IMR-90 (cell line): ENCODE data around the gene SRD5A3. TPM values are rescaled to one million over a fixed set of nuclear protein-coding genes. Genes with fewer than 3 reads are reported as not detected.
A peak's percentile ranks its signal among the peaks of the same experiment; 100 is the strongest.

Experiments
- ATAC-seq: fragments of 200-7000 bp; cut with Tn5 transposase; 2 replicates; pipeline ENCODE4 v1.9.1; 2020; ENCODE audit warnings: low read depth, mild to moderate bottlenecking, moderate library complexity
- BruUV-seq: library from RNA; stranded (reverse); fragments of 400-500 nt; replicated peaks from 2 replicates; lab custom pipeline; 2021; lab: Mats Ljungman, UMichigan
- CTCF ChIA-PET: fragments of 300-600 bp; formaldehyde crosslinking; extraction: SDS; loops from one replicate; lab custom pipeline; 2021; ENCODE audit warnings: antibody characterized with exemption; lab: Yijun Ruan, JAX
- POLR2A ChIA-PET: fragments of 300-600 bp; sonication (Branson Sonifier 250); formaldehyde crosslinking; loops from one replicate; lab custom pipeline; 2022; ENCODE audit warnings: antibody characterized with exemption; ENCODE audit not compliant: unreplicated experiment; lab: Charles Lee
- DNase-seq: peaks from one replicate; pipeline ENCODE4 v3.0.0; 2013
- H2AFZ ChIP-seq: replicated peaks from 2 replicates; pipeline ENCODE3; 2013; ENCODE audit warnings: low read length, mild to moderate bottlenecking; ENCODE audit not compliant: poor library complexity
- H2AK5ac ChIP-seq: 2 replicates; pipeline ENCODE4 v1.6.1; 2013; ENCODE audit warnings: low read depth, low read length, inconsistent platforms
- H2AK9ac ChIP-seq: replicated peaks from 2 replicates; pipeline ENCODE3; 2013; ENCODE audit warnings: mild to moderate bottlenecking, low read depth, low read length, moderate library complexity; ENCODE audit not compliant: poor library complexity
- H2BK120ac ChIP-seq: 2 replicates; pipeline ENCODE4 v1.6.1; 2013; ENCODE audit warnings: low read depth, low read length, inconsistent platforms
- H2BK15ac ChIP-seq: 3 replicates; pipeline ENCODE4 v1.6.1; 2013; ENCODE audit warnings: low read depth, low read length, inconsistent platforms
- H2BK20ac ChIP-seq: 2 replicates; pipeline ENCODE4 v1.6.1; 2013; ENCODE audit warnings: low read depth, mild to moderate bottlenecking, inconsistent platforms, low read length, moderate library complexity
- H2BK5ac ChIP-seq: 2 replicates; pipeline ENCODE4 v1.6.1; 2013; ENCODE audit warnings: mild to moderate bottlenecking, low read depth, low read length, inconsistent platforms; ENCODE audit not compliant: poor library complexity, severe bottlenecking
- H3K14ac ChIP-seq: replicated peaks from 2 replicates; pipeline ENCODE4 v1.6.1; 2013; ENCODE audit warnings: low read depth, low read length, inconsistent platforms
- H3K18ac ChIP-seq: 2 replicates; pipeline ENCODE4 v1.6.1; 2013; ENCODE audit warnings: low read depth, low read length, control low read depth
- H3K23ac ChIP-seq: 2 replicates; pipeline ENCODE4 v1.6.1; 2013; ENCODE audit warnings: low read depth, low read length, inconsistent platforms
- H3K27ac ChIP-seq: 2 replicates; pipeline ENCODE4 v1.5.1; 2013; ENCODE audit warnings: mild to moderate bottlenecking, control low read depth, low read length; ENCODE audit not compliant: insufficient read depth
- H3K27me3 ChIP-seq: 2 replicates; pipeline ENCODE4 v1.6.1; 2013; ENCODE audit warnings: low read length; ENCODE audit not compliant: control insufficient read depth, insufficient read depth
- H3K36me3 ChIP-seq: 2 replicates; pipeline ENCODE4 v1.6.1; 2013; ENCODE audit warnings: low read length, mixed read lengths; ENCODE audit not compliant: control insufficient read depth, insufficient read depth
- H3K4ac ChIP-seq: 2 replicates; pipeline ENCODE4 v1.6.1; 2013; ENCODE audit warnings: low read depth, low read length, inconsistent platforms
- H3K4me1 ChIP-seq: 2 replicates; pipeline ENCODE4 v1.6.1; 2013; ENCODE audit warnings: low read length, mixed read lengths; ENCODE audit not compliant: control insufficient read depth, insufficient read depth
- H3K4me2 ChIP-seq: 2 replicates; pipeline ENCODE4 v1.6.1; 2013; ENCODE audit warnings: low read depth, mild to moderate bottlenecking, control low read depth, low read length, moderate library complexity
- H3K4me3 ChIP-seq: 2 replicates; pipeline ENCODE4 v1.5.1; 2013; ENCODE audit warnings: low read depth, mild to moderate bottlenecking, control low read depth, low read length, moderate library complexity; ENCODE audit not compliant: insufficient read depth
- H3K56ac ChIP-seq: 2 replicates; pipeline ENCODE4 v1.6.1; 2013; ENCODE audit warnings: low read length, inconsistent platforms; ENCODE audit not compliant: insufficient read depth; ENCODE audit errors: extremely low read depth
- H3K79me1 ChIP-seq, 2 experiments: 2 replicates each; pipeline ENCODE4 v1.6.1; 2013; ENCODE audit warnings: low read length in 2 of 2, inconsistent platforms in 1 of 2, low read depth in 1 of 2
- H3K9ac ChIP-seq: 2 replicates; pipeline ENCODE4 v1.6.1; 2013; ENCODE audit warnings: low read depth, low read length, control low read depth
- H3K9me1 ChIP-seq: 2 replicates; pipeline ENCODE4 v1.6.1; 2013; ENCODE audit warnings: low read length, inconsistent platforms; ENCODE audit not compliant: insufficient read depth
- H3K9me3 ChIP-seq: 2 replicates; pipeline ENCODE4 v1.6.1; 2013; ENCODE audit warnings: low read length; ENCODE audit not compliant: control insufficient read depth, insufficient read depth
- H4K20me1 ChIP-seq: 2 replicates; pipeline ENCODE4 v1.6.1; 2013; ENCODE audit warnings: low read length, inconsistent platforms; ENCODE audit not compliant: insufficient read depth
- H4K5ac ChIP-seq: 2 replicates; pipeline ENCODE4 v1.6.1; 2013; ENCODE audit warnings: mild to moderate bottlenecking, low read depth, low read length, control low read depth
- H4K8ac ChIP-seq, 2 experiments: 2 replicates each; pipeline ENCODE4 v1.6.1; 2013; ENCODE audit warnings: low read depth in 2 of 2, low read length in 2 of 2, control low read depth in 1 of 2, inconsistent platforms in 1 of 2
- H4K91ac ChIP-seq: 2 replicates; pipeline ENCODE4 v1.6.1; 2013; ENCODE audit warnings: low read depth, low read length, inconsistent platforms; ENCODE audit not compliant: insufficient read depth
- CEBPB ChIP-seq: IDR thresholded peaks from 2 replicates; pipeline ENCODE4 v1.6.1; 2012; ENCODE audit warnings: low read depth, low read length, improper control_type of control experiment
- SMC3 ChIP-seq: fragments of 150-350 bp; IDR thresholded peaks from 2 replicates; pipeline ENCODE4 v1.6.1; 2016; ENCODE audit warnings: low read depth, mild to moderate bottlenecking, antibody characterized with exemption, low read length, moderate library complexity
- WGBS, 2 experiments: methylation state at CpG; one replicate each; pipeline versions ENCODE4 v1.1.5 to v1.1.7; 2013; ENCODE audit warnings: missing lambda C conversion rate in 2 of 2; ENCODE audit not compliant: insufficient read length in 1 of 2; ENCODE audit errors: extremely low coverage in 2 of 2; 5-methylcytosine and 5-hydroxymethylcytosine counted together
- dilution Hi-C: fragments of 300-500 bp; cut with HindIII; formaldehyde crosslinking; loops from one replicate; pipeline ENCODE4 v1.14.3; 2018; ENCODE audit warnings: low sequenced_read_pairs; ENCODE audit not compliant: unreplicated experiment
- in situ Hi-C: fragments of 300-500 bp; cut with MboI; formaldehyde crosslinking; loops from 3 replicates; pipeline ENCODE4 v1.14.3; 2019; ENCODE audit warnings: low sequenced_read_pairs, inconsistent platforms, mixed read lengths
- intact Hi-C: fragments of 100-400 bp; cut with micrococcal nuclease; formaldehyde crosslinking; loops from 2 replicates; pipeline ENCODE4 v1.10.0; 2022
- polyA plus RNA-seq, 3 experiments: library from polyadenylated mRNA; depleted of rRNA; stranded (reverse); fragments of >200 nt; gene quantifications; 2 replicates each; pipeline ENCODE4 v1.2.3, GENCODE V29; 2012; ENCODE audit warnings: low replicate concordance in 1 of 3
- total RNA-seq: library from RNA; depleted of rRNA; stranded (reverse); fragments of >200 nt; gene quantifications from 2 replicates; pipeline ENCODE4 v1.2.3, GENCODE V29; 2012

The SRD5A3 gene
- total and polyA plus RNA-seq, 2 of the 4 experiments (the other 2 are of a cell fraction): 5.6 to 6.8 TPM

GRCh38 chr4:55410431-55410830, 64.4 kb downstream of the SRD5A3 start:
- peaks cover 8% of the 10 kb centered on the region for H3K4me1 ChIP-seq
- no peak overlapping the region for H2AK9ac ChIP-seq
- BruUV-seq: no TSS peak
- ChIA-PET POLR2A (interaction anchor here (0.6 kb wide), 1 partner anchor 461 kb away, joined by 3 read pairs; no protein-coding TSS in a partner anchor), CTCF (interaction anchor here (1.6 kb wide), 1 partner anchor 144 kb away, joined by 3 read pairs; no protein-coding TSS in a partner anchor)
- intact Hi-C loops (no loop called here), dilution Hi-C loops (no loop called here), in situ Hi-C loops (loop anchor here (25.0 kb wide), 1 partner anchor 452 kb away; the partner anchor contains the start of gene EXOC1)
- no peak overlapping the region for H2BK5ac ChIP-seq
- H2AK5ac ChIP-seq: no peak overlapping the region
- H4K5ac ChIP-seq: no peak overlapping the region
- ATAC-seq: no peak
- peaks cover 25% of the 10 kb centered on the region for H3K36me3 ChIP-seq
- no peak overlapping the region for H2AFZ ChIP-seq
- no peak overlapping the region for H3K23ac ChIP-seq
- no peak overlapping the region for H4K8ac ChIP-seq
- no peak overlapping the region for H2BK20ac ChIP-seq
- H3K4ac ChIP-seq: no peak overlapping the region
- H3K4me3 ChIP-seq: no peak overlapping the region
- H3K4me2 ChIP-seq: no peak overlapping the region
- H4K91ac ChIP-seq: no peak overlapping the region
- peaks cover 15% of the 10 kb centered on the region; the same call in 1 of the 2 replicates for H3K9me1 ChIP-seq
- no peak overlapping the region for H3K27ac ChIP-seq
- TF ChIP-seq SMC3 (no peak), CEBPB (0 out of 2 replicates have a peak, but pooled peaks have one; percentile 18)
- no peak overlapping the region for H3K14ac ChIP-seq
- H3K79me1 ChIP-seq: peaks cover 14 to 66% of the 10 kb centered on the region in 2 experiments
- no peak overlapping the region for H2BK120ac ChIP-seq
- no peak overlapping the region for H3K18ac ChIP-seq
- H4K20me1 ChIP-seq: peaks cover 86% of the 10 kb centered on the region
- H3K27me3 ChIP-seq: no peaks in the 10 kb centered on the region
- H3K56ac ChIP-seq: no peak overlapping the region
- no peaks in the 10 kb centered on the region for H3K9me3 ChIP-seq
- DNase-seq: no peak
- WGBS, 2 experiments: no CpG with 5 or more reads among the region's 8 CpGs
- H2BK15ac ChIP-seq: no peak overlapping the region
- no peak overlapping the region for H3K9ac ChIP-seq
